Measurements from ENCODE around the gene MED15.

The MED15 gene

GRCh38 chr22:20566420-20567260, 59.2 kb downstream of the MED15 start:
- no peak overlapping the region for H3K4me3 ChIP-seq (ENCODE audit: low read depth in 1 of 2, low read length in 1 of 2)

GRCh38 chr22:20567371-20567847, 60.0 kb downstream of the MED15 start:
- no peak overlapping the region for H3K4me3 ChIP-seq (ENCODE audit: low read depth in 1 of 2, low read length in 1 of 2)
- no peaks in the 10 kb centered on the region for H3K9me3 ChIP-seq
- no peaks in the 10 kb centered on the region for H3K27me3 ChIP-seq
- TF ChIP-seq CTCF (IDR thresholded peaks at IDR 0.05), result no peak
- H3K4me1 ChIP-seq (ENCODE audit: control insufficient read depth in 1 of 2, insufficient read depth in 1 of 2, low read depth in 1 of 2, low read length in 1 of 2), result no peaks in the 10 kb centered on the region
- H3K27ac ChIP-seq, result no peak overlapping the region
- peaks cover 91% of the 10 kb centered on the region for H3K36me3 ChIP-seq

More at GRCh38 chr22:20566420-20567260, 59.2 kb downstream of the MED15 start:
- H3K36me3 ChIP-seq, result peaks cover 85% of the 10 kb centered on the region
- H3K27me3 ChIP-seq, result no peaks in the 10 kb centered on the region
- H3K4me1 ChIP-seq (ENCODE audit: control insufficient read depth in 1 of 2, insufficient read depth in 1 of 2, low read depth in 1 of 2, low read length in 1 of 2), result no peaks in the 10 kb centered on the region
- no peaks in the 10 kb centered on the region for H3K9me3 ChIP-seq
- H3K27ac ChIP-seq, result no peak overlapping the region
- no peak for TF ChIP-seq CTCF (IDR thresholded peaks at IDR 0.05)

GRCh38 chr22:20567993-20568417, 60.6 kb downstream of the MED15 start:
- H3K27me3 ChIP-seq, result no peaks in the 10 kb centered on the region
- H3K36me3 ChIP-seq, result peaks cover 91% of the 10 kb centered on the region
- no peak overlapping the region for H3K4me3 ChIP-seq (ENCODE audit: low read depth in 1 of 2, low read length in 1 of 2)
- H3K27ac ChIP-seq, result no peak overlapping the region
- H3K4me1 ChIP-seq (ENCODE audit: control insufficient read depth in 1 of 2, insufficient read depth in 1 of 2, low read depth in 1 of 2, low read length in 1 of 2), result no peaks in the 10 kb centered on the region
- no peaks in the 10 kb centered on the region for H3K9me3 ChIP-seq
- no peak for TF ChIP-seq CTCF (IDR thresholded peaks at IDR 0.05)

- no peak overlapping the region for H3K27ac ChIP-seq
- peaks cover 91% of the 10 kb centered on the region for H3K36me3 ChIP-seq
Observed at GRCh38 chr22:20568502-20569058, 61.2 kb downstream of the MED15 start.

More at GRCh38 chr22:20568502-20569058, 61.2 kb downstream of the MED15 start:
- Histone ChIP-seq H3K27me3 (no peaks in the 10 kb centered on the region), H3K4me1 (ENCODE audit: control insufficient read depth in 1 of 2, insufficient read depth in 1 of 2, low read depth in 1 of 2, low read length in 1 of 2) (no peaks in the 10 kb centered on the region), H3K9me3 (no peaks in the 10 kb centered on the region), H3K4me3 (ENCODE audit: low read depth in 1 of 2, low read length in 1 of 2) (no peak overlapping the region)
- TF ChIP-seq CTCF (IDR thresholded peaks at IDR 0.05), result no peak
